Measurements from ENCODE around the gene MED13L. TPM values are rescaled to one million over a fixed set of nuclear protein-coding genes. Genes with fewer than 3 reads are reported as not detected.

Gene MED13L
- total and polyA plus RNA-seq, 2 of the 4 experiments (the other 2 are of a cell fraction): 17.9 to 49.1 TPM

DNA sequence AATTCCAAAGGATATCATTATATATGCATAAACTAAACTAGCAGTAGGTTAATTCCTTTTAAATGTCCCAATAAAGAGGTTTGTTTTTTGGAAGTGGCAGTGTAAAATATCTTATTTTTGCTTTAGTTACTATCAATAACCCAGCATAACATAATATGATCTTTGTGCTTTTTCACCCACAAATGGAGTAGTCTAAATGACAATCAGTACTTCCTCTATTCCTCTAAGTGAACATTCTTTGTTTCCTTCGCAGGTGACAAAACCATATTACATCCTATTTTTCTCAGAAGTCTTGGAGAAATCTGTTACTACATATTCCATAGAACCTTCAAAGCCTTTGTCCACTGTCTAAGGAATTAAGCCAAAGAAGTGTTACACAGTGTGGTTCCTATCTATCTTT lies 62.5 kb downstream of the MED13L start:
- peaks cover 3% of the 10 kb centered on the region; the same call in 1 of the 2 replicates for H3K4me1 ChIP-seq (ENCODE audit: control insufficient read depth, insufficient read depth, low read length)
- H3K4me2 ChIP-seq (ENCODE audit: low read depth, low read length): no peak overlapping the region
- dilution Hi-C loops (cut with HindIII; ENCODE audit: low sequenced_read_pairs, unreplicated experiment) (no loop called here), intact Hi-C loops (cut with micrococcal nuclease) (no loop called here), in situ Hi-C loops (cut with MboI; ENCODE audit: low sequenced_read_pairs) (no loop called here)
- no peak for TF ChIP-seq FOS (IDR thresholded peaks at IDR 0.05; ENCODE audit: low read depth, low read length)
- no peak for TF ChIP-seq RCOR1 (IDR thresholded peaks at IDR 0.05; ENCODE audit: insufficient replicate concordance, low read length)
- TF ChIP-seq RFX5 (IDR thresholded peaks at IDR 0.05; ENCODE audit: low read depth, low read length): no peak
- TF ChIP-seq MAFK (IDR thresholded peaks at IDR 0.05; ENCODE audit: low read depth, low read length): no peak
- no peak for TF ChIP-seq MAZ (IDR thresholded peaks at IDR 0.05; ENCODE audit: borderline replicate concordance, low read depth, low read length)
- TF ChIP-seq CHD1 (IDR thresholded peaks at IDR 0.05; ENCODE audit: low read depth, low read length): no peak
- TF ChIP-seq NFE2L2 (IDR thresholded peaks at IDR 0.05; ENCODE audit: low read depth, low read length): no peak
- TF ChIP-seq POLR2A (IDR thresholded peaks at IDR 0.05; ENCODE audit: low read depth, low read length): no peak
- DNase-seq: no peak
- H3K4ac ChIP-seq (ENCODE audit: low read depth, low read length): no peak overlapping the region
- H3K27me3 ChIP-seq (ENCODE audit: control insufficient read depth, insufficient read depth, low read length): no peaks in the 10 kb centered on the region
- no peak overlapping the region for H3K14ac ChIP-seq (replicated peaks; ENCODE audit: low read depth, low read length)
- H4K20me1 ChIP-seq (ENCODE audit: insufficient read depth, low read length): peaks cover 72% of the 10 kb centered on the region
- WGBS, 2 experiments (ENCODE audit: extremely low coverage in 2 of 2, insufficient read length in 1 of 2): no CpG with 5 or more reads among the region's 1 CpG
- peaks cover 14 to 59% of the 10 kb centered on the region in 2 experiments for H3K79me1 ChIP-seq (ENCODE audit: low read depth in 1 of 2, low read length in 2 of 2)
- no peak overlapping the region for H4K5ac ChIP-seq (ENCODE audit: low read depth, low read length)
- no peak overlapping the region for H2AK5ac ChIP-seq (ENCODE audit: low read depth, low read length)
- H3K56ac ChIP-seq (ENCODE audit: extremely low read depth, insufficient read depth, low read length): no peak overlapping the region
- POLR2A ChIA-PET (ENCODE audit: unreplicated experiment): no interaction called here
- BruUV-seq (replicated peaks): no TSS peak
- H4K91ac ChIP-seq (ENCODE audit: insufficient read depth, low read depth, low read length): no peak overlapping the region
- no peak overlapping the region for H3K27ac ChIP-seq (ENCODE audit: insufficient read depth, low read length)
- H2AFZ ChIP-seq (replicated peaks; ENCODE audit: low read length, poor library complexity): no peak overlapping the region
- no peaks in the 10 kb centered on the region for H3K9me3 ChIP-seq (ENCODE audit: control insufficient read depth, insufficient read depth, low read length)
- CTCF ChIA-PET: no interaction called here
- no peak overlapping the region for H3K9ac ChIP-seq (ENCODE audit: low read depth, low read length)
- H4K8ac ChIP-seq (ENCODE audit: low read depth in 2 of 2, low read length in 2 of 2): no peak overlapping the region
- no peak overlapping the region for H2BK5ac ChIP-seq (ENCODE audit: low read depth, low read length, poor library complexity, severe bottlenecking)
- no peak for ATAC-seq (ENCODE audit: low read depth)
- H2AK9ac ChIP-seq (replicated peaks; ENCODE audit: low read depth, low read length, poor library complexity): no peak overlapping the region
- H3K4me3 ChIP-seq (ENCODE audit: insufficient read depth, low read depth, low read length): no peak overlapping the region
- H3K23ac ChIP-seq (ENCODE audit: low read depth, low read length): no peak overlapping the region
- no peak overlapping the region for H2BK120ac ChIP-seq (ENCODE audit: low read depth, low read length)
- no peak overlapping the region for H2BK20ac ChIP-seq (ENCODE audit: low read depth, low read length)
- H3K9me1 ChIP-seq (ENCODE audit: insufficient read depth, low read length): peaks cover 4% of the 10 kb centered on the region
- H3K36me3 ChIP-seq (ENCODE audit: control insufficient read depth, insufficient read depth, low read length): no peaks in the 10 kb centered on the region
- H2BK15ac ChIP-seq (ENCODE audit: low read depth, low read length): no peak overlapping the region
- no peak overlapping the region for H3K18ac ChIP-seq (ENCODE audit: low read depth, low read length)
